Duodenal mucosa (tissue), 2 donors: Measurements from ENCODE around the gene PIAS4.
A peak's percentile ranks its signal among the peaks of the same experiment; 100 is the strongest.

Experiments used
- H3K27ac ChIP-seq: one replicate; pipeline ENCODE4 v1.7.0; 2013; ENCODE audit warnings: low read depth, low read length
- H3K27me3 ChIP-seq, 2 donors: one replicate each; pipeline ENCODE4 v1.7.0; 2013; ENCODE audit warnings: low read length in 2 of 2, control low read depth in 1 of 2; ENCODE audit not compliant: insufficient read depth in 2 of 2, control insufficient read depth in 1 of 2
- H3K36me3 ChIP-seq, 2 donors: one replicate each; pipeline ENCODE4 v1.7.0; 2013; ENCODE audit warnings: low read length in 2 of 2, control low read depth in 1 of 2; ENCODE audit not compliant: insufficient read depth in 2 of 2, control insufficient read depth in 1 of 2
- H3K4me1 ChIP-seq, 2 donors: one replicate each; pipeline ENCODE4 v1.7.0; 2013; ENCODE audit warnings: low read length in 2 of 2, control low read depth in 1 of 2; ENCODE audit not compliant: insufficient read depth in 2 of 2, control insufficient read depth in 1 of 2
- H3K4me3 ChIP-seq, 2 donors: one replicate each; pipeline ENCODE4 v1.7.0; 2013; ENCODE audit warnings: low read length in 2 of 2, low read depth in 1 of 2
- H3K9ac ChIP-seq, 2 donors: one replicate each; pipeline ENCODE4 v1.7.0; 2013; ENCODE audit warnings: low read length in 2 of 2, low read depth in 1 of 2
- H3K9me3 ChIP-seq, 2 donors: one replicate each; pipeline ENCODE4 v1.7.0; 2013; ENCODE audit warnings: low read length in 2 of 2, control low read depth in 1 of 2; ENCODE audit not compliant: control insufficient read depth in 1 of 2

The PIAS4 gene

DNA sequence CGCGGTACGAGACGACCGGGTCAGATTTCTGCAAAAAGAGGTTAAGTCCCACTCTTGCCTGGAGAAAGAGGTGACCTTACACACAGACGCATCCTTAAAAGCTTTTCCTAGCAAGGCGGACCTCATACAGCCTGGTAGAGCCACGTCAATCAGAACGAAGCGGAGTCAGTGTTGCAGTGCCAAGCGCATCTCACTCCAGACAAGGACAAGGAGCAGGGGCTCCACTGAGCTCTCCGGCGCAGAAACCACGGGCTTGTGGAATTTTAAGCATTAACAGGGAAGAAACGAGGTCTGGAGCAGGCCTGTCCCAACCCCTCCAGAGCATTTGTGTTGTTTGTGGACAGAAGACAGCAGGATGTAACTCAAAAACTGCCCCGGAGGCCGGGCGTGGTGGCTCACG is 29.4 kb upstream of the PIAS4 start:
- Histone ChIP-seq H3K27me3 (no peaks in the 10 kb centered on the region), H3K36me3 (peaks cover 63 to 77% of the 10 kb centered on the region in 2 donors), H3K27ac (no peak overlapping the region), H3K4me3 (no peak overlapping the region), H3K9me3 (no peaks in the 10 kb centered on the region), H3K4me1 (peaks cover 4 to 12% of the 10 kb centered on the region in 2 donors), H3K9ac (no peak overlapping the region)

DNA sequence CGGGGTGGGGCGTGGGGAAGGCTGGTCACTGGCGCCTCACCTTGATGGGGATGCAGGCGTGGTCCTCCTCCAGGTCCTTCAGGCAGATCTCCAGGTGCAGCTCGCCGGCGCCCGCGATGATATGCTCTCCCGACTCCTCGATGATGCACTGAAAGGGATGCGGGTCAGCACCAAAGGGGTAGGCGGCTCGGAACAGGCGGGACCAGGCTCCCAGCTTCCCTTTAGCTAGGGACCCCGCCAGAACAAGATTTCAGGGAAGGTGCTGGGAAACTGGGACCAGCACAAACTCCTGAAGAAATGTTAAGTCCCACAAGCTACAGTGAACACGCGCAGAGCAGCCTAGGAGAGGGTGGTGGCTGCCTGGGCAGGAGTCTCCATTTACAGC is 28.3 kb upstream of the PIAS4 start:
- Histone ChIP-seq H3K36me3 (peaks cover 72 to 89% of the 10 kb centered on the region in 2 donors), H3K9ac (no peak overlapping the region), H3K4me1 (peaks cover 15 to 23% of the 10 kb centered on the region in 2 donors), H3K4me3 (no peak overlapping the region), H3K27ac (no peak overlapping the region), H3K9me3 (no peaks in the 10 kb centered on the region), H3K27me3 (no peaks in the 10 kb centered on the region)

DNA sequence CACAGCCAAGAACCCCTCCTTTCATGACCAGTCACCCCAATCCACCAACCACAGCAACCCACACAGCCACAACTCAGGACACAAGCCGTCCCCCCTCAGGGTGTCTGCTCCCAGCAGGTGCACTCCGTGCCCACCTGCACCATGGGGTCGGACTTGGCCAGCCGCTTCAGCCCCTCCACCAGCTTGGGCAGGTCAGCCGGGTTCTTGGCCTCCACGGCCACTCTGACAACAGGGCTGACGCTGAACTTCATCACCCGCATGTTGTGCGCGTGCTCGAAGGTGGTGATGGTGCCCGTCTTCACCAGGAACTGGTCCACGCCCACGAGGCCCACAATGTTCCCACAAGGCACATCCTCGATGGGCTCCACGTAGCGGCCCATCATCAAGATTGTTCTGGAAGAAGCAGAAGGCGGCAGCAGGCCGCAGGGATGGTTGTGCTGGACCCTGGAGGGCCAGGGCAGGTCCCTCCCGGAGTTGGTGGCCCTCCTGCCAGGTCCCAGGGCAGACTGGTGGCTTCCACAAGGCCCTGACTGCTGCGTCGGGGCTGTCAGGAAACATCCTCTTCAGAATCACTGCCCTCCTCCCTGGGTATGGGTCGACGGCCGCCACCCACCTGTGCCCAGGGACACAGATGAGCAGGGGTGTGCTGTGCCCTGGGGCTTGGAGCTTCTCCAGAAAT is 27.7 kb upstream of the PIAS4 start:
- no peak overlapping the region for H3K27ac ChIP-seq
- H3K36me3 ChIP-seq = peaks cover 72 to 90% of the 10 kb centered on the region in 2 donors
- no peak overlapping the region for H3K9ac ChIP-seq
- peaks cover 18 to 25% of the 10 kb centered on the region in 2 donors for H3K4me1 ChIP-seq
- no peaks in the 10 kb centered on the region for H3K27me3 ChIP-seq
- no peak overlapping the region for H3K4me3 ChIP-seq
- H3K9me3 ChIP-seq = no peaks in the 10 kb centered on the region

DNA sequence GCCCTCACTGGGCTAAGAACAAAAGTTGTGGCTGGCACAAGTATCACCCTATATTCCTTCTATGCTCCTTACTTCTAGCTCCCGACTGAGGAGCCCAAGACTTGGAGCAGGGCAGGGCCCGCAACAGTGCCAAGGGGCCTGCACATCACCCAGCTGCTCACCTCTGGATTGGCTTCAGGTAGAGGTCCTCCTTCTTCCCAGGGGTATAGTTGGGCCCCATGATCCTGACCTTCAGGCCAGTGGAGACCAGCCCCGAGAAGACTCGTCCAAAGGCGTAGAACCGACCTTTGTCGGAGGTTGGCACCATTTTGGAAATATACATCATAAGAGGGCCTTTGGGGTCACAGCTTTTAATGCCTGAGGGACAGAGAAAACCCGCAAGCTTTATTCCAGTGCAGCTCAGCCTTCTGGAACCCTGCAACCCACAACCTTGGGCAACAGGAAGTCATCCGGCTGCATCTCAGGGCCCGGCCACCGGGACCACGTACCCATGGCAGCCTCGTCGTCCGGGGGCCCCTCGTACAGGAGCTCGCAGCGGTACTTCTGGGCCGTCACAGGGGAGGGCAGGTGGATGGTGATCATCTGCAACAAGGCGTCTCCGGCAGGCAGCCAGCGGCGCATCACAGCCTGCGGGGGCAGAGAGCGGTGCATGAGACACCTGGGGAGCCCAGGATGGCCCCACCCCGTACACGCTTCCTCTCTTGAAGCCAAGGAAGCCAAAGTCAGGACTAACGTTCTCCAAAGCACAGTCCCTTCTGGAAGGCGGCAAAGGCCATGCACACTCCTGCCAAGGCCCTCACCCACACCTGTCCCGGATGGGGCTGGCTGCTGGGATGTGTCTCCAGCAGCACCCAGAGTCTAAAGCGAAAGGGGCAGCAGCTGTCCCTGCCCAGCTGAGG is 26.9 kb upstream of the PIAS4 start:
- Histone ChIP-seq H3K27ac (no peak overlapping the region), H3K4me1 (peaks cover 18 to 27% of the 10 kb centered on the region in 2 donors), H3K36me3 (peaks cover 72 to 84% of the 10 kb centered on the region in 2 donors)

DNA sequence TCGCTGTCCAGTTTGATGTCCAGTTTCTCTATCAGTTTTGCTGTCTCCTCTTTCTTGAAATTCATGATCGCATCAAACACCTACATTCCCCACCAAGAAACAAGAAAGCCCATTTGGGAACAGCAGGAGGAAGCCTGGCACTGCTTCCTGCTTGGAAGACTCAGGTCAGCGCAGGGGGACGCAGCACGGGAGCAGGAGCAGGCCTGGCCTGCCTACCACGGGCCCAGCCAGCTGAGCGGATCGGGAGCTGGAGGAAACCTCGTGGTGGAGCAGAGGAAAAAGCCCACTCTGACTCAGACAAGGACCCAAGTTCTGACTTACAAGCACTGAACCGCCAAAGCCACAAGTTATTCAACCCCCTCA is 26.2 kb upstream of the PIAS4 start:
- no peak overlapping the region for H3K9ac ChIP-seq
- no peak overlapping the region for H3K4me3 ChIP-seq
- peaks cover 71 to 77% of the 10 kb centered on the region in 2 donors for H3K36me3 ChIP-seq
- H3K27ac ChIP-seq = no peak overlapping the region
- H3K4me1 ChIP-seq = peaks cover 21 to 35% of the 10 kb centered on the region in 2 donors
- H3K27me3 ChIP-seq = no peaks in the 10 kb centered on the region
- H3K9me3 ChIP-seq = no peaks in the 10 kb centered on the region

More for the DNA sequence above, 26.9 kb upstream of the PIAS4 start:
- Histone ChIP-seq H3K9ac (no peak overlapping the region), H3K4me3 (no peak overlapping the region), H3K9me3 (no peaks in the 10 kb centered on the region), H3K27me3 (no peaks in the 10 kb centered on the region)

DNA sequence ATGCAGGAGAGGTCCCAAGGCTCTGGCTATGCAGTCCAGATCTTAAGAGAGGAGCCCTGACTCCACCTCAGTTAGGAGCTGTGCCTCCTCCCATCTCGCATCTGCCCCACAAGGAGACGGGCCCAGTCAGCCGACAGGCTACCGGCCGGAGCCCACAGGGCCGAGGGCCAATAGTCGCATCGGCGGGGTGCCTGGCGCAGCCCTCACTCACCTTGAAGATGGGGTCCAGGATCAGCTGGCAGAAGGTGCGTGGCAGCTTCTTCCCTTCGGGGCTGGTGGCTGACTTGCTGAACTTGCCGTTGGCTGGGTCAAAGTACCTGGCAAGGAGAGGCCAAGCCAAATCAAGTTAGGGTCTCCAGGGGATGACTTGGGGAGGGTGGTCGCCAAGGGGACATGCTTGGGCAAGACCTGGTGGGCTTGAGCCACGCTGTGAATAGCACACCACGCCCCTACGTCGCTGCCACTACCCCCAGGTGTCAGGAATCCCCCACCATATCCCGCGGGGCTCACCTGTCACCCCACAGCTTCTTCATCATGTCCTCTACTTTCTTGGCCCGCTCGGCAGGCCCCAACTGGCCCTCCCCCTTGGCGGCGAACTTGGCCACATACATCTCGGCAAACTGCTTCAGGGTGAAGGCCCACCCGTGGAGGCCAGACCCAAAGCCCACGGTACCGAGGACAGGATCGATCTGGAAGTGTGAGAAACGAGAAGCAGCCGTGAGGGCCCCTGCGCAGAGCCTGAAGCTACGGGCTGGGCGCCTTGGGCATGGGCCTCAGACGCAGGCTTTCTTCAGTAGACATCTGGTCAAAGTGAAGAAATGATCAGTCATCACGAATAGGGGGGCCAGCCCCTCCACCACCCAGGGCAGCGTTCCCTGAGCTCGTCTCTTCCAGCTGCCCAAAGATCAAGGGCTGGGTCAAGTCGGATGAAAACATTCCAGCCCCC is 25.5 kb upstream of the PIAS4 start:
- Histone ChIP-seq H3K27ac (no peak overlapping the region), H3K4me1 (peaks cover 25 to 41% of the 10 kb centered on the region in 2 donors), H3K27me3 (no peaks in the 10 kb centered on the region), H3K9me3 (no peaks in the 10 kb centered on the region), H3K4me3 (no peak overlapping the region), H3K9ac (no peak overlapping the region), H3K36me3 (peaks cover 65 to 70% of the 10 kb centered on the region in 2 donors)

DNA sequence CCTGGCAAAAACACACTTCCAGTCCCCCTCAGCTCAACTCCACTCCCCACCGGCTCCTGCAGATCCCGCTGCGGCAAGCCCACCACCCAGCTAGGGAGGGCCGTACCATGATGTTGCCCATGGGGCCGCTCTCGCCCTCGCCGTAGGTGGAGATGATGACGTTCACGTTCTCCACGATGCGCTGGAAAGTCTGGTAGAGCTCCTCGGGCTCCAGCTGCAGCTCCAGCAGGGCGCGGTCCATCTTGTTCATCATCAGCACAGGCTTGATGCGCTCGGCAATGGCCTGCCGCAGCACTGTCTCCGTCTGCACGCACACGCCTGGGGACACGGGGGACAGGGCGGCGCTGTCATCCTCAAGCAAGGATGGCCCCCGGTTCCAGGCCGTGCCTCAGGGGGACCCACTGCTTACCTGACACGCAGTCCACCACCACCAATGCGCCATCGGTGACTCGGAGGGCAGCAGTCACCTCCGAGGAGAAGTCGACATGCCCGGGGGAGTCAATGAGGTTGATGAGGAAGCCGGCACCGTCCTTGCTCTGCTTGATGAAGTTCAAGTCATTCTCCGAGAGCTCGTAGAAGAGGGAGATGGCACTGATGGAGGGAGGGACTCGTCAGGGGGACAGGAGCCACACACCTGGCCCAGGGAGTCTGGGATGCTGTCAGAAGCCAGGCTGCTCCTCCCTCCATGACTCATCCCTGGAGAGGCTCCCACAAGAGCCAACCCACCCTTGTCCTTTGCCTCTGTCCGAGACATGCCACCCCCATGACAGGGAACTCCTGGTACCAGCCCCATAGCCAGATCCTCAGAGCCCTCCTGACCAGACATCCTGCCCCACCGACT is 24.6 kb upstream of the PIAS4 start:
- Histone ChIP-seq H3K27ac (no peak overlapping the region), H3K9ac (peak overlapping the region; percentile 83 to 94), H3K4me1 (peaks cover 29 to 48% of the 10 kb centered on the region in 2 donors), H3K4me3 (peak overlapping the region; percentile 85 to 91), H3K36me3 (peaks cover 56 to 61% of the 10 kb centered on the region in 2 donors), H3K9me3 (no peaks in the 10 kb centered on the region), H3K27me3 (no peaks in the 10 kb centered on the region)

DNA sequence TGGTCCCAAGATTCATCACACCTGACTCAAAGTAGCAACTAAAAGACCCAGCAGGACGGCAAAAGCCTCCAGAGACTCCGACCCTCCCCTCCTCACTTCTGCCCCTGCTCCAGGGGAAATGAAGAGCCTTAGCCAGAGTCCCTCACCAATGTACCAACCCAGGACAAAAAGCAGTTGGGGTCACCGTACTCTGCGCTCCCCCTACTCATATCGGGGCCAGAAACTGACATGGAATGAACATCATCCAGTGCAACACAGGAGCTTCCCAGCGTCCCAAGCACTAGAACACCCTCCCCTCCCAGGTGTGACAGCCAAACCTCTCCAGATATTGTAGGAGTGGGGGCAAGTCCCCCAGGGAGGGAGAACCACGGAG is 24.0 kb upstream of the PIAS4 start:
- H3K4me3 ChIP-seq = peak overlapping the region; percentile 85 to 91
- H3K27me3 ChIP-seq = no peaks in the 10 kb centered on the region
- peaks cover 29 to 48% of the 10 kb centered on the region in 2 donors for H3K4me1 ChIP-seq
- H3K9me3 ChIP-seq = no peaks in the 10 kb centered on the region
- peak overlapping the region; percentile 83 to 94 for H3K9ac ChIP-seq
- no peak overlapping the region for H3K27ac ChIP-seq
- peaks cover 52 to 56% of the 10 kb centered on the region in 2 donors for H3K36me3 ChIP-seq

DNA sequence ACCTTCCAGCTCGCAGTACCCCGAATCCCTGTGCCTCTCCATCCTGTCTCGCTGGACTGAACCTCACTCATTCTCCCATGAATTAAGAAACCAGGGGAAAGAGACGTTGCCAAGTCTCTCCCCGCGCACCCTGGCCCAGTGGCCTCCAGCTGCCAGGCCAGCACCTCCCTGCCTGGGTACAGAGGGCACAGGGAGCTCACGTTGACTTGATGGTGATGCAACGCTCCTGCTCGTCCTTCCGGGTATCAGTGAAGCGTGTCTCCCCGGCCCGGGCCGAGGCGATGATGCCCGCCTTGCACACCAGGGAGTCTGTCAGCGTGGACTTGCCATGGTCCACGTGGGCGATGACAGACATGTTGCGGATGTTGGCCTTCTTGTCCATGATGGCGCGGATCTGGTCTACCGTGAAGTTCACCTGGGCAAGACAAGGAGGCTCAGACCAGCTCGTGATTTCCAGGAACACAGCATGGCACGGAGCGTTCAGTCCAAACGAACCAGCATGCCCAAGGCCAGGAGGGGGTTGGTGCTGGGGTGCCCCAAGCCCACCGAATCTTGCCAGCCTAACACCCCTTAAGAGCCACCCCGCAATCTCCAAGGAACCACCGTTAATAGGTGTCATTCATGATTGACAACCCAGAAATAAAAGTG is 23.5 kb upstream of the PIAS4 start:
- Histone ChIP-seq H3K9ac (peak overlapping the region; percentile 83 to 94), H3K27ac (peak overlapping the region; percentile 98), H3K27me3 (no peaks in the 10 kb centered on the region), H3K9me3 (no peaks in the 10 kb centered on the region), H3K4me1 (peaks cover 29 to 48% of the 10 kb centered on the region in 2 donors), H3K4me3 (peak overlapping the region; percentile 85 to 91), H3K36me3 (peaks cover 50 to 53% of the 10 kb centered on the region in 2 donors)
